Naive thymus-derived CD8-positive, alpha-beta T cell (primary cell): ENCODE measurements around the gene DGKH. TPM values are rescaled to one million over a fixed set of nuclear protein-coding genes. Genes with fewer than 3 reads are reported as not detected.
A peak's percentile ranks its signal among the peaks of the same experiment; 100 is the strongest.

Experiments used
- ATAC-seq, 2 donors: fragments of 150-1000 bp; cut with Tn5 transposase in 1 of 2; sonication (Bioruptor Pico), chemical (Tn5 transposase) in 1 of 2; 1 replicate in 1 of 2; 2 replicates in 1 of 2; pipeline ENCODE4 v1.10.0; 2021; ENCODE audit warnings: mild to moderate bottlenecking in 2 of 2, moderate library complexity in 2 of 2
- POLR2A ChIA-PET: fragments of 350-600 bp; sonication (Branson Sonifier 250); formaldehyde crosslinking; loops from one replicate; lab custom pipeline; 2021; ENCODE audit warnings: antibody characterized with exemption; lab: Charles Lee
- DNase-seq, 10 donors: peaks; one replicate each; pipeline versions ENCODE4 v3.0.0 to v3.0.0-alpha.2; 2020 to 2022
- H3K27ac Mint-ChIP-seq, 10 donors: one replicate each; pipeline ENCODE4 v1.8.0; 2020 to 2022; ENCODE audit warnings: mild to moderate bottlenecking in 10 of 10, mixed read lengths in 10 of 10, moderate library complexity in 4 of 10, inconsistent platforms in 1 of 10
- H3K27me3 Mint-ChIP-seq, 5 donors: one replicate each; pipeline ENCODE4 v1.8.0; 2021 to 2022; ENCODE audit warnings: mixed read lengths in 5 of 5
- H3K36me3 Mint-ChIP-seq, 3 donors: one replicate each; pipeline ENCODE4 v1.8.0; 2020 to 2022; ENCODE audit warnings: mixed read lengths in 3 of 3, mild to moderate bottlenecking in 2 of 3, inconsistent platforms in 1 of 3
- H3K4me1 Mint-ChIP-seq, 4 donors: one replicate each; pipeline ENCODE4 v1.8.0; 2021 to 2022; ENCODE audit warnings: mixed read lengths in 4 of 4
- H3K4me3 Mint-ChIP-seq, 10 donors: one replicate each; pipeline ENCODE4 v1.8.0; 2020 to 2022; ENCODE audit warnings: mild to moderate bottlenecking in 10 of 10, mixed read lengths in 10 of 10, moderate library complexity in 6 of 10, inconsistent platforms in 1 of 10
- H3K9me3 Mint-ChIP-seq, 9 donors: one replicate each; pipeline ENCODE4 v1.8.0; 2020 to 2022; ENCODE audit warnings: mixed read lengths in 9 of 9, mild to moderate bottlenecking in 3 of 9, inconsistent platforms in 1 of 9, moderate library complexity in 1 of 9
- polyA plus RNA-seq, 3 donors: library from polyadenylated mRNA; unstranded; fragments of 300-500 nt; fragmentation: Illumina TruSeq; gene quantifications; one replicate each; pipeline ENCODE4 v1.2.3, GENCODE V29; 2021
- total RNA-seq, 8 experiments: library from RNA in 2 of 8; stranded (reverse) in 2 of 8; gene quantifications; one replicate each; pipeline ENCODE4 v1.2.3 and lab custom pipeline; 2021 to 2026

DGKH gene
- total and polyA plus RNA-seq, 5 experiments from 2014 or later = 1.3 to 5.2 (median 1.5) TPM

DNA sequence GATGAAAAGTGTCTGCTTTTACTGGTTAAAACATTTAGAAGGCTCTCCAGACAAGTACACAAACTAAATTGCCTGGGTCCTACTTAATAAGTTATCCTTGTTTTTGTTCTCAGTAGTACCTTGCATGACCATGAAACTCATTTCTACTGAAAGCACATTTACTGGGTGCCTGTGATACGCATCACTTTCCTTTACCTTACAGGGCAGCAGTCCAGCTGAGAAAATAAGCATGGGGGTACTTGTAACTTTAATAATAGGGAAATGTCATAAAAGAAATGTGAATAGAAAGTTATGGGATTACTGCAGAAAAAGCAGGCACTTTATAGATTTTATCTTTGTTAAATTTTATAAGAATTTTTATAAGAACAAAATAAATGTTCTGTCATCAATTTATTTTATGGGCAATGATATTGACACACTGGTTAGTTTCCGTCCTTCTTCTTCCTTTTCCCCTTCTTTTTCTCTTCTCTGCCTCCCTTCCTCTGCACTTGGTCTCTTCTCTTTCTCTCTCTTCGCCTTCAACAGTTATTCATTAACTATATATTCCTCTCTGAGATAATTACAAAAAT lies 116.2 kb downstream of the DGKH start:
- H3K4me1 Mint-ChIP-seq = no peaks in the 10 kb centered on the region
- POLR2A ChIA-PET = no interaction called here
- no peak overlapping the region for H3K4me3 Mint-ChIP-seq
- ATAC-seq = no peak
- DNase-seq = no peak
- H3K27me3 Mint-ChIP-seq = no peaks in the 10 kb centered on the region
- H3K9me3 Mint-ChIP-seq = no peaks in the 10 kb centered on the region
- H3K27ac Mint-ChIP-seq = peak overlapping the region in 1 of 10 donors; percentile 30
- H3K36me3 Mint-ChIP-seq = peaks cover 24 to 46% (median 40%) of the 10 kb centered on the region in 3 donors

DNA sequence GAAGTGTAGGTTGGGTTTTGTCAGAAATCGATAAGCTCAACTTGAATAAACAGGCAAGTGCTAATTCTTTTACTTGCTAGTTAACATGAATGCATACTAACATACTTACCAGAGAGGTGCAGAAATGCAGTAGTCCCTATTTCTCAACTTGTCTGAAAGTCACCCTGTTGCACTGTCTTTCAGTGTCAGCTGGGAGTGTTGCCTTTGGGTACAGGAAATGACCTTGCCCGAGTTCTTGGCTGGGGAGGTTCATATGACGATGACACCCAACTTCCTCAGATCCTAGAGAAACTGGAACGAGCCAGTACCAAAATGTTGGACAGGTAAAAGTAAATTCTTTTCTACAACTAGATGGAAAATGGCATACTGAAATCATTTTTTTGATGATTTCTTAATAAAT lies 120.0 kb downstream of the DGKH start:
- DNase-seq (no peak), ATAC-seq (no peak)
- no peak overlapping the region for H3K27ac Mint-ChIP-seq
- no peak overlapping the region for H3K4me3 Mint-ChIP-seq
- POLR2A ChIA-PET = no interaction called here
- H3K4me1 Mint-ChIP-seq = no peaks in the 10 kb centered on the region
- peaks cover 13 to 26% (median 26%) of the 10 kb centered on the region in 3 donors for H3K36me3 Mint-ChIP-seq
- H3K27me3 Mint-ChIP-seq = no peaks in the 10 kb centered on the region
- H3K9me3 Mint-ChIP-seq = no peaks in the 10 kb centered on the region

DNA sequence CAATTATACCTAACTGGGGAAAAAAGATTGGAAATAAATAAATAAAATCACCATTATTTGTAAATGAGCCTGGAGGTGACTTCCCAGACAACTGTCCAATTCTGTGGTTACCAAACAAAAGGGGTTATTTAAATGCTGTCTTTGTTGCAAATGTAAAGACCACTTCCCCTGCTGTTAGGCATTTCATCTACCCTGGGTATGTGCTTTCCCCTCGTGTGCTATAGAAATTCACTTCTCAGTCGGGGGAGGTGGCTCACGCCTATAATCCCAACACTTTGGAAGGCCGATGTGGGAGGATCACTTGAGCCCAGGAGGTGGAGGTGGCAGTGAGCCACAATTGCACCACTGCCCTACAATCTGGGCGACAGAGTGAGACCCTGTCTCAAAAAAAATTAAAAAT lies 121.6 kb downstream of the DGKH start:
- DNase-seq (no peak), ATAC-seq (no peak)
- Mint-ChIP-seq H3K4me3 (no peak overlapping the region), H3K9me3 (no peaks in the 10 kb centered on the region), H3K4me1 (peaks cover 0 to 5% (median 0%) of the 10 kb centered on the region in 4 donors), H3K27ac (no peak overlapping the region), H3K27me3 (no peaks in the 10 kb centered on the region), H3K36me3 (peaks cover 13 to 29% (median 24%) of the 10 kb centered on the region in 3 donors)
- POLR2A ChIA-PET = no interaction called here

DNA sequence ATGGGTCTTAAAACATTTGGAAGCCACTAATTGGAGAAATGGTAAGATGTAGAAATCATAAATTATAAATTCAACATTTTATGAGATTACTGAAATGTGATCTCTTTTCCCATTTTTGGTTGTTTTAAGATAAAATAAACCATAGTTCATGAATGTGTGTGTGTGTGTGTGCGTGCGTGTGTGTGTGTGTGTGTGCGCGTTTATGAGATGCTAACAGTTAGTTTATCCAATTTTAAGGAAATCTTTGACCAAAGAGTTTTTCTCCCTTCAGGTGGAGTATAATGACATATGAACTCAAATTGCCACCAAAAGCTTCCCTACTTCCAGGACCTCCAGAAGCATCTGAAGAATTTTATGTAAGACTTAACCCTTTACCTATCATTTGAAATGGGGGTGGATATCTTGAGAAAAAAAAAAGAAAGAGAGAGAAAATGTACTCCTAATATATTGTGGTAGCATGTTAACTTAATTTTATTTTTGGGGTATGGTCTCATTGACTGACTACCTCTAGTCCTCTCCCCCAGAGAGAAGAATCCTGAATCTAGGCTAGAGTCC lies 125.4 kb downstream of the DGKH start:
- H3K27ac Mint-ChIP-seq = peak overlapping the region in 2 of 10 donors; percentile 9 to 20
- H3K9me3 Mint-ChIP-seq = no peaks in the 10 kb centered on the region
- DNase-seq (no peak), ATAC-seq (no peak)
- peaks cover 0 to 14% (median 13%) of the 10 kb centered on the region in 3 donors for H3K36me3 Mint-ChIP-seq
- no peak overlapping the region for H3K4me3 Mint-ChIP-seq
- POLR2A ChIA-PET = no interaction called here
- H3K27me3 Mint-ChIP-seq = no peaks in the 10 kb centered on the region
- H3K4me1 Mint-ChIP-seq = peaks cover 3 to 21% (median 12%) of the 10 kb centered on the region in 4 donors

DNA sequence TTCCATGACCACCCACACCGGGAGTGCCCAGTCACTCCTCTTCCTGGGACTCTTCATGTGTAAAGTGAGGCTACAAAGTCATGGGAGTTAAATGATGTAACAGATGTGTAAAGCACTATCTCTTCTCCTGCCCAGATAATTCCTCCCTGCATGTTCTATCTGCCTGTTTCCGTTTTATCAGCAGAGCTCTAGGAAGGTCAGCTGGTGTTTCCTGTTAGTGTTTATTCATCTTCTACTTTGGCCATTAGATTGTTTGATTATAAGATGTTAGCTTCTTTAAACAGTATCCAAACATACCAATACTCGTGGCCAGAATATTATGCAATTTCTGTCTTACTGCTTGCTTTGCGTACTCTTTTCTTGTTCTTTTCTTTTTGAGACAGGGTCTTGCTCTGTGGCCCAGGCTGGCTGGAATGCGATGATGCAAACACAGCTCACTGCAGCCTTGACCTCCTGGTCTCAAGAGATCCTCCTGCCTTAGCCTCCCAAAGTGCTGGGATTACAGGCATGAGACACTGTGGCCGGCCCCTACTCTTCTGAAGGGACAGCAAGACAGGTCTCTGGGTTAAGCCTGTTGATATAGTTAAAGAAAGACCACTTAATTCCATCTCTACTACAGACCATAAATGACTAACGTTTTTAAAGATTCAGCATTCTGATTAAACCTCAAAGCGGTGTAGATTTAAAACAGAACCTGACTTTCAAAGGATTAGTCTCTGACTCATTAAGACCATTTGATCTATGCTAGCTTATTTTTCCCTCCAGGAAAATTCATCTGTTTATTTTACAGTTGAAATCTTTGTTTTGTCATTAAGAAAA lies 126.1 kb downstream of the DGKH start:
- ATAC-seq = no peak
- no peaks in the 10 kb centered on the region for H3K9me3 Mint-ChIP-seq

DNA sequence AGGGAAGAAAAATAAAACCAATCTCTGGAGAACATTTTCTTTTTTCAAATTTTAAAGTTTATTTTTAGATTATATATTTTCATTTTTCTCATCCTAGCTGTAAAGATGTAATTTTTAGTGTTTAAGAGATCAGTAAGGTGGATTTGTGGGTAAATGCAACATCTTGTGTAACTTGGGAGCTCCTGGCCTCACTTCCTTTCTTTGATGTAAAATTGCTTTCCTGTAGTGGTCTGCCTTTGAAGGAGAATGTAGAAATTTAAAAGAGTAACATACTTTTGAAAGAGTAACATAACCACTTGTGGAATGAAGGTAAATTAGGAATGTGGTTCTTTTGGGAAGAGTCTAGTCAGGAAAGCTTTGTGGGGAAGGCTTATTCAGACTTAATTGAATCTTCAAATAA lies 127.8 kb downstream of the DGKH start:
- Mint-ChIP-seq H3K9me3 (no peaks in the 10 kb centered on the region), H3K27me3 (no peaks in the 10 kb centered on the region), H3K4me3 (peak overlapping the region; percentile 10 to 73 (median 42)), H3K4me1 (peaks cover 4 to 21% (median 12%) of the 10 kb centered on the region in 4 donors), H3K27ac (peak overlapping the region in 2 of 10 donors; percentile 12 to 59), H3K36me3 (peaks cover 0 to 14% (median 8%) of the 10 kb centered on the region in 3 donors)
- peak; percentile 65 to 83 for ATAC-seq
- DNase-seq = peak in 3 of 10 donors; percentile 2 to 35 (median 33)
- POLR2A ChIA-PET = no interaction called here

More for the DNA sequence above, 126.1 kb downstream of the DGKH start:
- peak overlapping the region in 1 of 10 donors; percentile 9 for H3K27ac Mint-ChIP-seq
- POLR2A ChIA-PET = no interaction called here
- no peak for DNase-seq
- no peaks in the 10 kb centered on the region for H3K27me3 Mint-ChIP-seq
- H3K36me3 Mint-ChIP-seq = peaks cover 0 to 13% (median 10%) of the 10 kb centered on the region in 3 donors
- peaks cover 3 to 21% (median 12%) of the 10 kb centered on the region in 4 donors for H3K4me1 Mint-ChIP-seq
- no peak overlapping the region for H3K4me3 Mint-ChIP-seq

DNA sequence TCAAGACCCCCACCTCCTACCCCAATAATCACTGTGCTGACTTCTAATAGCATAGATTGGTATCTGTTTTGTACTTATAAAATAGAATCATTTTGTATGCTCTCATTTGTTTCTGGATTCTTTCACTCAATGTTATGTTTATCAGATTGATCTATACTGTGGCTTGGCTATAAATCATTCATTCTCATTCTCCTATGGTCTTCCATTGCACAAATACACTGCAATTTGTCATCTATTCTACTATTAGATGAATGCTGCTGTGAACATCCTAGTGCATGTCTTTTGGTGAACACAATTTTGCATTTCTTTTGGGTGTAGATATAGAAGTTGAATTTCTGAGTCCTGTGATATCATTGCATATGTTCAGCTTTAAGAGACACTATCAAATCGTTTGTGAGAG lies 128.7 kb downstream of the DGKH start:
- Mint-ChIP-seq H3K27me3 (no peaks in the 10 kb centered on the region), H3K27ac (peak overlapping the region in 1 of 10 donors; percentile 3), H3K4me1 (peaks cover 6 to 21% (median 12%) of the 10 kb centered on the region in 4 donors), H3K36me3 (peaks cover 0 to 16% (median 8%) of the 10 kb centered on the region in 3 donors), H3K4me3 (no peak overlapping the region), H3K9me3 (no peaks in the 10 kb centered on the region)
- POLR2A ChIA-PET = no interaction called here
- no peak for ATAC-seq
- DNase-seq = no peak

DNA sequence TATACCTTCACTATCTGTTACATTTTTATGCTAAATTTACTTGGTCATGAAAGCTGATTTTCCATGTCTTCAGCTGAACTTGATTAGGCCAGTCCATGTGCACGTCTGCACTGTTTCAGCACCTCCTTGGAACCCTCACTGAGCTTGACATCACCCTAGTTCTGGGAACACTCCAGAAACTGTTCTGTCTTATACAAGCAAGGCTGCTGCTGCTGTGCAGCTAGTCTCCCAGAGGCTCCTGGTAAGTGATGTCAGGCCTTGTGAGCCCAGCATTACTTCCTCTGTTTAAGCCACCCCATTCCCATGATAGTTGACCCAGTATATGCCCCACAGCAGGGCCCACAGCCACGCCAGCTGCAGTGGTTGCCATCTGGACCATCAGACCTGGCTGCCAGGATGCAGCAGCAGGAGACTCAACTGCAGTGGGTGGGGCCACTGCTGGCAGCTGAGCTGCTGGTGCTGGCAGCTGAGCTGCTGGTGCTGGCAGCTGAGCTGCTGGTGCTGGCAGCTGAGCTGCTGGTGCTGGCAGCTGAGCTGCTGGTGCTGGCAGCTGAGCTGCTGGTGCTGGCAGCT lies 133.0 kb downstream of the DGKH start:
- Mint-ChIP-seq H3K4me3 (peak overlapping the region in 1 of 10 donors; percentile 41), H3K27ac (peak overlapping the region in 1 of 10 donors; percentile 87), H3K27me3 (no peaks in the 10 kb centered on the region), H3K4me1 (peaks cover 3 to 10% (median 8%) of the 10 kb centered on the region in 4 donors), H3K9me3 (no peaks in the 10 kb centered on the region), H3K36me3 (peaks cover 0 to 12% (median 6%) of the 10 kb centered on the region in 3 donors)
- ATAC-seq (peak in 1 of 2 donors; percentile 36), DNase-seq (peak in 1 of 10 donors; percentile 17)
- POLR2A ChIA-PET = interaction anchor here (0.7 kb wide), 1 partner anchor 935 kb away, joined by 4 read pairs; no protein-coding TSS in a partner anchor

DNA sequence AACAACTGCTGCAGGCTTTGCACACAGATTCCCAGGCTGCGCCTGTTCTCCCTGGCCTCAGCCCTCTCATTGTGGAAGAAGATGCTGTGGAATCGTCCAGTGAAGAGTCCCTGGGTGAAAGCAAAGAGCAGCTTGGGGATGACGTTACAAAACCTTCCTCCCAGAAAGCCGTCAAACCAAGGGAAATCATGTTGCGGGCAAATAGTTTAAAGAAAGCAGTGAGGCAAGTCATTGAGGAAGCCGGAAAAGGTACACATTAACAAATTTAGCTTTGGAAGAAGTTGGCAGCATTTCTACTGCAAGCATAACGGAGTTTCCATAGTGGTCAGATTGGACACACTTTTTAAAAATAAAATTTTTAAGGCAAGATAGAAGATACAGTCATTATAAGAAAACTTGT lies 140.6 kb downstream of the DGKH start:
- Mint-ChIP-seq H3K27ac (no peak overlapping the region), H3K9me3 (no peaks in the 10 kb centered on the region), H3K4me3 (no peak overlapping the region), H3K27me3 (no peaks in the 10 kb centered on the region), H3K36me3 (peaks cover 18 to 36% (median 29%) of the 10 kb centered on the region in 3 donors), H3K4me1 (no peaks in the 10 kb centered on the region)
- ATAC-seq (no peak), DNase-seq (no peak)
- POLR2A ChIA-PET = interaction anchor here (0.7 kb wide), 1 partner anchor 1088 kb away, joined by 3 read pairs; no protein-coding TSS in a partner anchor

DNA sequence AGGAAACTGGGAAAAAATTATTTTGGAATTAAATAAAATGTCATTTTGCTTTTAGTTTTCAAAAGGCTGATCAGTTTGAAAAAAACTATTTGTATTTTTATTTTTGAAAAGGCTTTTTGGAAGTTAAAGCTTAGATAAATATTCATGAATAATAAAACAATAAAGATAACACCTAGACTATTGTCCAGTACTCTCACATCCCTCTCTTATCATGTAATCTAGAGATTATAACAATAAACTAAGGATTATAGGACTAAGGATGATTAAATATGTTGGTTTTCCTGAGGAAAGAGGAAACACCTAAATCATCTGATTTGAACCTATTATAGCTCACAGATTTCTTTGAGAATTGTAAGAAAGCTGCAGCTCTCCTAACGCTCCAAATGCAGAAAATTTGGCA lies 142.1 kb downstream of the DGKH start:
- POLR2A ChIA-PET = no interaction called here
- no peaks in the 10 kb centered on the region for H3K4me1 Mint-ChIP-seq
- H3K36me3 Mint-ChIP-seq = peaks cover 18 to 40% (median 38%) of the 10 kb centered on the region in 3 donors
- H3K4me3 Mint-ChIP-seq = no peak overlapping the region
- no peak for ATAC-seq
- H3K27me3 Mint-ChIP-seq = no peaks in the 10 kb centered on the region
- no peaks in the 10 kb centered on the region for H3K9me3 Mint-ChIP-seq
- DNase-seq = no peak
- no peak overlapping the region for H3K27ac Mint-ChIP-seq

DNA sequence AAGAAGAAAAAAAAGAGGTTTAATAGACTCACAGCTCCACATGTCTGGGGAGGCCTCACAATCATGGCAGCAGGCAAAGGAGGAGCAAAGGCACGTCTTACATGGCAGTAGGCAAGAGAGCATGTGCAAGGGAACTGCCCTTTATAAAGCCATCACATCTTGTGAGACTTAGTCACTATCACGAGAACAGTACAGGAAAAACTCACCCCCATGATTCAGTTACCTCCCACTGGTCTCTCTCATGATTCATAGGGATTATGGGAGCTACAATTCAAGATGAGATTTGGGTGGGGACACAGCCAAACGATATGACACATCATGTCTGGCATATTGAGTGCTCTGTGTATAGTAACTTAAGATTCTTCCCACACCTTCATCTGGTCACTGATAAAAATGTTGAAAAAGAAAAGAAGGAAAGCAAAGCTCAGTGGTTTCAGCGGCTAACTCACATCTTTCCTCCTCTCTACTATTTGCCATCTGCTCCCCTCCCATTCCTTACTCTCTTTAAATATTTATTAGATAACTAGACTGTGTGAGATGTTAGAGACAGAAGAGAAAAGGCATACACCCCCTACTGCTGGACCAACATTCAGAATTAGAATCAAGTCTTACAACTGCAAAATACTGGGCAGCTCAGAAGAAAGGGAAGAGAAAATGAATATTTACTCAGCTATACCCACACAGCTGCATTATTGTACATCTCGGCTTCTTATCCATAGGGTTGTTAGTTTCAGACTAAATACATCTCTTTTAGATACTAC lies 163.4 kb downstream of the DGKH start:
- ATAC-seq = no peak
- POLR2A ChIA-PET = no interaction called here
- H3K27me3 Mint-ChIP-seq = no peaks in the 10 kb centered on the region
- peaks cover 10 to 41% (median 35%) of the 10 kb centered on the region in 3 donors for H3K36me3 Mint-ChIP-seq
- no peak overlapping the region for H3K27ac Mint-ChIP-seq
- DNase-seq = no peak
- H3K9me3 Mint-ChIP-seq = no peaks in the 10 kb centered on the region
- H3K4me3 Mint-ChIP-seq = no peak overlapping the region
- H3K4me1 Mint-ChIP-seq = no peaks in the 10 kb centered on the region

DNA sequence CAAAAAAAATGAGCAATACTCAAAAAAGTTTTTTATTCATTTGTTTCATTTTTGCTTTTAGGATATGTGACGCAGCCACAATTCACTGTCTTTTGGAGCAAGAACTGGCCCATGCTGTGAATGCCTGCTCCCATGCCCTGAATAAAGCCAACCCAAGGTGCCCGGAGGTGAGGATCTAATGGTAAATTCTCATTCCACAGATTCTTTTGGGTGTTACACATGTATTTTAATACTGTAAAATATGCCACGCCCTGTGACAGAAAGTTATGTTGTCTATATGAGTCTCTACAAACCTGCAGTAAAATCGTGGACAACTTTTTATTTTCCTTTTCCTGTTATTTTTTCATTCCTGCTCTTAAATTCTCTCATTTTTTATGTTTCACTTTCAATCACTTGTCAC lies 166.0 kb downstream of the DGKH start:
- Mint-ChIP-seq H3K9me3 (no peaks in the 10 kb centered on the region), H3K36me3 (peaks cover 11 to 39% (median 30%) of the 10 kb centered on the region in 3 donors), H3K4me3 (no peak overlapping the region), H3K27ac (no peak overlapping the region), H3K27me3 (no peaks in the 10 kb centered on the region), H3K4me1 (no peaks in the 10 kb centered on the region)
- POLR2A ChIA-PET = no interaction called here
- DNase-seq (no peak), ATAC-seq (no peak)
